ENCODE measurements around the gene SPACA6. TPM values are rescaled to one million over a fixed set of nuclear protein-coding genes. Genes with fewer than 3 reads are reported as not detected.
A peak's percentile ranks its signal among the peaks of the same experiment; 100 is the strongest.

The SPACA6 gene
- total and polyA plus RNA-seq, 9 of the 15 experiments (the other 6 are each of a cell fraction or from before 2014, with no cell fraction given): 1.3 to 17.3 (median 6.2) TPM

DNA sequence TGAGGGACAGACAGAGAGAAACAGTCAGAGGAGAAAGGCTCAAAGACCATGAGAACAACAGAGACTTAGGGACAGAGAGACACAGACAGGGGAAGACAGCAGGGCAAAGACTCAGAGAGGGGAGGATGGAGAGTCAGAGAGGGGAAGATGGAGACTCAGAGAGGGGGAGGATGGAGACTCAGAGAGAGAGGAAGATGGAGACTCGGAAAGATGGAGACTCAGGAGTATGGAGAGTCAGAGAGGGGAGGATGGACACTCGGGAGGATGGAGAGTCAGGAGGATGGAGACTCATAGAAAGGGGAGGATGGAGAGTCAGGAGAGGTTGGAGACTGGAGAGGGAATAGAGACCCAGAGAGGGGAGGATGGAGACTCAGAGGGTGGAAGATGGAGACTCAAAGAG, 689 bp downstream of the SPACA6 start:
- DNase-seq (ENCODE audit: extremely low read depth in 1 of 4, low spot score in 3 of 4): no peak
- TF ChIP-seq PYGO2 (tag; IDR thresholded peaks at IDR 0.05) (no peak), C11orf30 (IDR thresholded peaks at IDR 0.05; ENCODE audit: low read depth) (no peak), ZNF354B (CRISPR knock-in tag; IDR thresholded peaks at IDR 0.05) (no peak), SIRT6 (IDR thresholded peaks at IDR 0.05; ENCODE audit: low read depth, low read length) (no peak), NFE2 (IDR thresholded peaks at IDR 0.05; ENCODE audit: low read depth) (no peak), MTF1 (CRISPR knock-in tag; IDR thresholded peaks at IDR 0.05; ENCODE audit: borderline replicate concordance) (no peak), THRB (CRISPR knock-in tag; conservative IDR thresholded peaks at IDR 0.05) (0 out of 2 replicates have a peak, but pooled peaks have one; percentile 19), ZNF263 (CRISPR knock-in tag; IDR thresholded peaks at IDR 0.05; ENCODE audit: borderline replicate concordance) (peak; percentile 97), KDM1A (IDR thresholded peaks at IDR 0.05) (peak in 1 of 2 experiments; percentile 30; a peak in 1 of 4 replicates), ZNF507 (tag; conservative IDR thresholded peaks at IDR 0.05) (no peak), MXI1 (IDR thresholded peaks at IDR 0.05; ENCODE audit: low read depth, low read length) (no peak), LARP7 (IDR thresholded peaks at IDR 0.05) (0 out of 2 replicates have a peak, but pooled peaks have one; percentile 47), BRCA1 (IDR thresholded peaks at IDR 0.05) (no peak), BRCA1 (CRISPR knock-in tag; IDR thresholded peaks at IDR 0.05) (no peak), PRPF4 (IDR thresholded peaks at IDR 0.05; ENCODE audit: insufficient read depth, low read depth, low read length, poor library complexity, severe bottlenecking) (no peak), SREBF2 (CRISPR knock-in tag; IDR thresholded peaks at IDR 0.05) (no peak), SAFB2 (IDR thresholded peaks at IDR 0.05; ENCODE audit: borderline replicate concordance, low read depth, low read length, severe bottlenecking) (no peak), OTX1 (CRISPR knock-in tag; IDR thresholded peaks at IDR 0.05) (0 out of 2 replicates have a peak, but pooled peaks have one; percentile 31)
- H3K4me1 ChIP-seq (replicated peaks in 1 of 2; ENCODE audit: control insufficient read depth in 2 of 2, insufficient read depth in 2 of 2, low read length in 2 of 2): peaks cover 12 to 46% of the 10 kb centered on the region in 2 experiments
- H2AFZ ChIP-seq (ENCODE audit: low read depth, low read length): no peak overlapping the region
- ChIA-PET POLR2A (no interaction called here), CTCF (ENCODE audit: low intra/inter-chr PET ratio) (no interaction called here)
- in situ Hi-C loops (cut with MboI) (no loop called here), intact Hi-C loops (cut with micrococcal nuclease) (no loop called here)
- H3K9me1 ChIP-seq (ENCODE audit: control insufficient read depth, insufficient read depth, low read length): no peaks in the 10 kb centered on the region
- peaks cover 51% of the 10 kb centered on the region for H3K79me2 ChIP-seq (ENCODE audit: control insufficient read depth, insufficient read depth, low read length)
- no TSS peak for BruUV-seq (replicated peaks)
- H3K9ac ChIP-seq (ENCODE audit: insufficient read depth in 1 of 2, low read depth in 2 of 2, low read length in 2 of 2): no peak overlapping the region
- no peak for ATAC-seq
- no peak for FAIRE-seq
- 67% methylated on average over 2 of the region's 2 CpGs for WGBS (ENCODE audit: insufficient coverage, low coverage, missing lambda C conversion rate)
- no peaks in the 10 kb centered on the region for H3K27me3 ChIP-seq (ENCODE audit: control insufficient read depth in 2 of 2, insufficient read depth in 2 of 2, low read length in 2 of 2)
- H3K9me3 ChIP-seq (replicated peaks; ENCODE audit: control insufficient read depth, insufficient read depth, low read depth, low read length): no peaks in the 10 kb centered on the region
- no peak overlapping the region for H3K27ac ChIP-seq (ENCODE audit: extremely low read depth, low read depth, low read length)
- H3K36me3 ChIP-seq (ENCODE audit: control insufficient read depth, insufficient read depth, low read length): peaks cover 53% of the 10 kb centered on the region
- H3K4me2 ChIP-seq (ENCODE audit: insufficient read depth, low read length): no peak overlapping the region
- H3K4me3 ChIP-seq: no peak overlapping the region
- H4K20me1 ChIP-seq (replicated peaks; ENCODE audit: control insufficient read depth, insufficient read depth, low read length): no peaks in the 10 kb centered on the region
